Activated T-helper 2 cell treated with anti-CD3 and anti-CD28 coated beads, Interferon-gamma antibody, Interleukin-2, Interleukin-4, amounts not matched to agents 10 μg/mL and 5 μg/mL and 100 μg/mL, durations not matched to agents 14 hours and 24 hours and 36 hours (primary cell): ENCODE data around the gene CHID1. TPM values are rescaled to one million over a fixed set of nuclear protein-coding genes. Genes with fewer than 3 reads are reported as not detected.

ENCODE experiments used
- DNase-seq: peaks from one replicate; pipeline ENCODE4 v3.0.0; 2021; ENCODE audit warnings: low spot score
- H3K27ac Mint-ChIP-seq: one replicate; pipeline ENCODE4 v1.8.0; 2021; ENCODE audit warnings: mixed read lengths
- H3K27me3 Mint-ChIP-seq: one replicate; pipeline ENCODE4 v1.8.0; 2021; ENCODE audit warnings: low read depth, mixed read lengths
- H3K36me3 Mint-ChIP-seq: one replicate; pipeline ENCODE4 v1.8.0; 2021; ENCODE audit warnings: low read depth, mixed read lengths
- H3K4me1 Mint-ChIP-seq: one replicate; pipeline ENCODE4 v1.8.0; 2021; ENCODE audit warnings: low read depth, mixed read lengths
- H3K4me3 Mint-ChIP-seq: one replicate; pipeline ENCODE4 v1.8.0; 2021; ENCODE audit warnings: low read depth, mild to moderate bottlenecking, moderate library complexity, mixed read lengths
- H3K9me3 Mint-ChIP-seq: one replicate; pipeline ENCODE4 v1.8.0; 2021; ENCODE audit warnings: mixed read lengths
- intact Hi-C: fragments of 100-400 bp; cut with micrococcal nuclease; formaldehyde crosslinking; loops from one replicate; pipeline ENCODE4 v1.15.1; 2023
- total RNA-seq: library from RNA; stranded (reverse); gene quantifications from 2 replicates; pipeline ENCODE4 v1.2.3, GENCODE V29; 2022

Gene CHID1
- total RNA-seq, 1 donor from 2014 or later, result 89.0 TPM

DNA sequence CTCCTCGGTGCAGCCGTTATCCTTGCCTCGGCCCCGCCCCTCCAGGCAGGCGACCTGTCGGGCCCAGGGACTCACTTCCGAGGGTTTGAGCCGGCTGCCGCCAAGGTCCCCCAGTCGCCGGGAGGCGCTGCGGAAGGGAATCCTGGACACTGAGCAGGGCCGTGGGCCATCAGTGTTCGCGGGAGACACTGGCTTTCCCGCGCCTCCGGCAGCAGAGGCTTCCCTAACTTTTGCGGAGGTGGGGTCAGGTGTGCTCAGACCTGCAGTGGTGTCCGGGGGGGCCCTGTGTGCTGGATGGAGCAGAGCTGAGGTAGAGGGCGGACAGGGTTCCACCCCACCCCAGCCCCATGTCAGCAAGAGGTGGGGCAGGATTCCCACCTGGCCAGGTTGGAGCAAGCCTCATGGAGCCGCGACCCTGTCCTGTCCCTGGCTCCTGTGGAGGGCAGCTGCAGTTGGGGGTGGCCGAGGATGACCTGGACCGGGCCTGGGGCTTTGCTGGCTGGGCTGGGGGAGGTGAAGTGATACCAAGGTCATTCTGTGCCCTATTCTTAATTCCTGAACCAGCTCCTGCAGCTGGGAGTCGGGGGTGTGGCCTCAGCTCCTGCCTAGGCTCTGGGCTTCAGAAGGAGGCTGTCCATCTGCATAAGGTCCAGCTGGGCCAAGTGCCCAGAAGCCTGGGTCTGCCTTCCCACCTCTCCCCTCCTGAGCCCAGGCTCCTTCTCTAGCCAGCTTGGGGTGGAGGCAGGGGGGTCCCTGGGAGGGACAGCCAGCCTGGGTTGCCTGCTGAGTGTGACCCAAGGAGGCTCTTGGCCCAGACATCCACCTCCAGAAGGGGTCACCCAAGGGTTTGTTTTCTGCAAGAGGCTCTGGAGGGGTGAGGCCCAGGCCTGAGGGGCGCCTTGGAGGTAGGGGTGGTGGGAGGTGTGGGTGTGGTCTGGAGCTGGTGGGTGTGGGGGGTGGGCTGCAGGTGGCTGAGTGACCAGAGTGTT, 59.5 kb downstream of the CHID1 start:
- no peaks in the 10 kb centered on the region for H3K27me3 Mint-ChIP-seq
- peaks cover 2% of the 10 kb centered on the region for H3K4me1 Mint-ChIP-seq
- no peak overlapping the region for H3K4me3 Mint-ChIP-seq
- no peak for DNase-seq
- no peaks in the 10 kb centered on the region for H3K36me3 Mint-ChIP-seq
- H3K27ac Mint-ChIP-seq, result no peak overlapping the region
- H3K9me3 Mint-ChIP-seq, result no peaks in the 10 kb centered on the region
- intact Hi-C loops, result no loop called here

DNA sequence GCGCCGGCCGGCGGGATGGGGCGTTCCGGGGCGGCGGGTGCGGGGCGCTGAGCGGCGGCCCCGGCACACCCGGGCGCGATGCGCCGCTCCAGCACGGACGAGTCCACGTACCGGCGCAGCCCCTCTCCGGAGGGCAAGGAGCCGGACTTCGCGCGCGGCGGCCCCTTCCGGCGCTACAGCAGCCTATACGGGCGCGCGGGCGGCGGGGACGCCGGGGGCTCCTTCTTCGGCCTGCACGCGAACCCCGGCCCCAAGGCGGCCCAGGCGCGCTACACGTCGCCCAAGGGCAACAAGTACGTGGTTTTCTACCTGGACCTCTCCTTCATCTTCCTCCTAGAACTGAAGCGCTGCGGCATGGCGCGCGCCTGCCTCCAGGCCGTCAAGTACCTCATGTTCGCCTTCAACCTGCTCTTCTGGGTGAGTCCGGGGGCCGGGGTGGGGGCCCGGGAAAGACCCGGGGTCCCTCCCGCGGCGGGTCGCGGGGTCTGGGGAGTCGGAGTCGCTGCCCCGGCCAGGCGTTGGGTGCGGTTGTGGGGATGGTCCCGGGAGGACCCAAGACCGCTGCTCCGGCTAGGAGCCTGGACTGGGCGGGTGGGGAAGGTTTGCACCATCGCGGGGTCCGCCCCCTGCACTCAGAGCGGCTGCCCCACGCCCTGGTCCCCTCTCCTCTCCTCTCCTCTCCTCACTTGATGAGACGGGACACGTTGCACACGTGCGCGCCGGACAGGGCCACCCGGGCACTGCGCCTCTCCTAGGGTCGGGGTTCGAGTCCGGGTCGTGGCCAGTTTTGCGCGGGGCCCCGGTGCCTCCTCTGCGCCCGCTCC, 60.4 kb downstream of the CHID1 start:
- intact Hi-C loops, result no loop called here
- no peak for DNase-seq

DNA sequence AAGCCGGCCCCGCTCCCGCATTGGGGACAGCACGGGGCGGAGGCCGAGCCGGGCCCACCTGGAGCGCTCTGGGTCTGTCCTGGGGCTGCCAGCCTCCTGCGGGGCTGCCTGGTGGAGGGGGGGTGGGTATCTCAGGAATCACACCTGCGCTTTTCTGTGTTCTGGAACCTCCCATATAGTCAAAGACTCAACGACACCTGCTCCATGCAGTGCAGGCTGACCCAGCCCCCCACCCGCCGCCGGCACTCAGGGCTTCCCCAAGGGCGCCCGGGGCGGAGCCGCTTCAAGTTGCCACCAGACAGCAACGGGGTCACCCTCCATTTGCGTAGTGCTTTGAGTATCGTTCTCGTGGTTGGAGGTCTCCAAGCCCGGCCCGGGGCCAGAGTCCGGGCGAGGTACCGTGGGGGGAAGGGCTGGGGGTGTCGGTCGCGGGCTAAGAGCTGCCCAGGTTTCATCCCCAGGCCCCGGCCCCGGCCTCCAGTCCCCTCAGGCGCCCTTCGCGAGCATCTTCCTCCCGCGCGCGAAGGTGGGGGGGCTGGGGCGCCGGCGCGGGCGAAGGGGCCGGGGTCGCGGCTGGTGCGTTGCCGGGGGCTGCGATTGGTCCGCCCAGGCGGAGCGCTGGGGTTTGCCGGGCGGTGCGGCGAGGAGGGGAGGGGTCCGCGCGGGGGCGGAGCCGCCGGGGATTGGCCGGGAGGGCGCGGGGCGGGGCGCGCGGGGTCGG, 61.3 kb downstream of the CHID1 start:
- DNase-seq, result no peak
- Mint-ChIP-seq H3K27me3 (peaks cover 1% of the 10 kb centered on the region), H3K4me3 (peak overlapping the region; percentile 69), H3K4me1 (peaks cover 2% of the 10 kb centered on the region), H3K27ac (no peak overlapping the region), H3K36me3 (no peaks in the 10 kb centered on the region), H3K9me3 (no peaks in the 10 kb centered on the region)
- intact Hi-C loops, result no loop called here

More for the DNA sequence above, 60.4 kb downstream of the CHID1 start:
- Mint-ChIP-seq H3K27me3 (no peaks in the 10 kb centered on the region), H3K27ac (no peak overlapping the region), H3K4me1 (peaks cover 2% of the 10 kb centered on the region), H3K9me3 (no peaks in the 10 kb centered on the region), H3K4me3 (peak overlapping the region; percentile 33), H3K36me3 (no peaks in the 10 kb centered on the region)

DNA sequence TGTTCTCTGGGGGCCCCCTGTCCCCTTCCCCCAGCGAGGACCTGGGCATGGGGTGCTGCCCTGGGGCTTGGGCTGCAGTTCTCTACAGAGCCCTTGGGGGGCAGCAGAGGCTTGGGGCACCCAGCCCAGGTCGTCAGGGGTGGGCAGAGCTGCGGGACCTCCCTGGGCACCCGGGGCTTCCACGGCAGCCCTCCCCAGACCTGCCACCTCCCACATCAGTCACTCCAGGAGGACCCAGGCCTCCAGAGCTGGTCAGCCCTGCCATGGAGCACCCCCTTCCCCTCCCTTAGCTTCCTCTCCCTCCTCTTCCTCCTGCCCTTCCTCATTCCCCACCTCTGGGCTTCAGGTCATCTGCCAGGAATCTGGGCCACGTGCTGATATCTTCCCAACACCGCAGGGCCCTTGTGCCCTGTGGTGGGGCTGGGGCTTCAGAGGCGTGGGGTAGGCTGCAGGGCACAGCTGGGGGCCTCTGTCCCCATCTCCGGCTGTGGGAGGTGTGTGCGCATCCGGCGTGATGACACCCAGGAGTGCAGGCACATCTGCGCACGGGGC, 62.2 kb downstream of the CHID1 start:
- intact Hi-C loops, result loop anchor here (1.0 kb wide), 1 partner anchor 203 kb away; no protein-coding TSS in a partner anchor
- H3K4me3 Mint-ChIP-seq, result peak overlapping the region; percentile 57

DNA sequence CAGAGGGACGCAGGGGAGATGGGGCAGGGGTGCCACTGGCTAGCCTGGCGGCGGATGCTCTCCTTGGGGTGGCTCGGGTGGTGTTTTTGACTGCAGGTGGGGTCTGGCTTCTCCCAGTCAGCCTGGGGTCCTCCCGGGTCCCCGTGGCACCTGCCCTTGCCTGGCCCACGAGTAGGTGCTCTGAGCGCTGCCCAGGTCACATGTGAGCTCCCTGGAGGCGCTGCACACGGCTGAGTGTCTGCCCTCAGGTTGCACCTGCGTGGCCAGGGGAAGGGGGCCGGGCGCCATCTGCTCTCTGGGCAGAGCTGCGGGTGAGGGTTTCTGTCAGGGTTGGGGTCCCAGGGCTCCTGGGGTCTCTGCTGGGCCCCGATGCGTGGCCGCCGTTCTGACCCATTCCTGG, 62.7 kb downstream of the CHID1 start:
- intact Hi-C loops, result loop anchor here (1.0 kb wide), 1 partner anchor 203 kb away; no protein-coding TSS in a partner anchor
- no peak for DNase-seq
- H3K27me3 Mint-ChIP-seq, result peaks cover 1% of the 10 kb centered on the region
- H3K9me3 Mint-ChIP-seq, result no peaks in the 10 kb centered on the region
- no peak overlapping the region for H3K4me3 Mint-ChIP-seq
- no peak overlapping the region for H3K27ac Mint-ChIP-seq
- H3K36me3 Mint-ChIP-seq, result no peaks in the 10 kb centered on the region
- peaks cover 2% of the 10 kb centered on the region for H3K4me1 Mint-ChIP-seq

More for the DNA sequence above, 62.2 kb downstream of the CHID1 start:
- no peaks in the 10 kb centered on the region for H3K9me3 Mint-ChIP-seq
- H3K4me1 Mint-ChIP-seq, result peaks cover 2% of the 10 kb centered on the region
- no peak overlapping the region for H3K27ac Mint-ChIP-seq
- peaks cover 1% of the 10 kb centered on the region for H3K27me3 Mint-ChIP-seq
- H3K36me3 Mint-ChIP-seq, result no peaks in the 10 kb centered on the region
- DNase-seq, result peak; percentile 50

DNA sequence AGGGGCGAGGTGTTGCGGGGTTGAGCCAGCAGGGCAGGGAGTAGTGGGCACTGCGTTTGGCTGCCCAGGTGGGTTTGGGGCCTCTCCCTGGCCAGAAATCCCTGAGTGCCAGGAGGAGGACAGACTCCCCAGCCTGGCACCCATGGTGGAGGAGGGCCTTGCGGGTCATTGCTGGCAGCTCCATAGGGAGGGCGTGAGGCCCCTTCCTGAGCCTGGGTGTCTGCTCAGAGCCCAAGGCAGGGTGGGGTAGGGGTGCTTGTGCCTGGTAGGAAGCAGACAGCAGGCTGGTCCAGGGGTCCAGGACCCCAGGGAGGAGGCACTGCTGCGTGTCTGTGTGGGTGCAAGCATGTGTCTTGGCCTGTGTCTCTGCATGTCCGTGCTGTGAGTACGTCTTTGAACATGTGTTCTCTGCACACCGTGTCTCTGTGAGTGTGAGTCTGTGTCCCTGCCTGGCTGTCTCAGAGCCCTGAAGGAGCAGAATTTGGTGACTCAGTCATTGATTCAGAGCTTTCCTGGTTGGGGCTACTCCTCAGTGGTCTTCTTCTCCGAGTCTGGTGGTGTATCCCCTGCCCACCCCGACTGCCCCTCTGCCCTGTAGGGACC, 64.0 kb downstream of the CHID1 start:
- Mint-ChIP-seq H3K4me1 (peaks cover 2% of the 10 kb centered on the region), H3K36me3 (no peaks in the 10 kb centered on the region), H3K4me3 (no peak overlapping the region), H3K27me3 (peaks cover 1% of the 10 kb centered on the region), H3K27ac (no peak overlapping the region), H3K9me3 (no peaks in the 10 kb centered on the region)
- no peak for DNase-seq
- intact Hi-C loops, result no loop called here

DNA sequence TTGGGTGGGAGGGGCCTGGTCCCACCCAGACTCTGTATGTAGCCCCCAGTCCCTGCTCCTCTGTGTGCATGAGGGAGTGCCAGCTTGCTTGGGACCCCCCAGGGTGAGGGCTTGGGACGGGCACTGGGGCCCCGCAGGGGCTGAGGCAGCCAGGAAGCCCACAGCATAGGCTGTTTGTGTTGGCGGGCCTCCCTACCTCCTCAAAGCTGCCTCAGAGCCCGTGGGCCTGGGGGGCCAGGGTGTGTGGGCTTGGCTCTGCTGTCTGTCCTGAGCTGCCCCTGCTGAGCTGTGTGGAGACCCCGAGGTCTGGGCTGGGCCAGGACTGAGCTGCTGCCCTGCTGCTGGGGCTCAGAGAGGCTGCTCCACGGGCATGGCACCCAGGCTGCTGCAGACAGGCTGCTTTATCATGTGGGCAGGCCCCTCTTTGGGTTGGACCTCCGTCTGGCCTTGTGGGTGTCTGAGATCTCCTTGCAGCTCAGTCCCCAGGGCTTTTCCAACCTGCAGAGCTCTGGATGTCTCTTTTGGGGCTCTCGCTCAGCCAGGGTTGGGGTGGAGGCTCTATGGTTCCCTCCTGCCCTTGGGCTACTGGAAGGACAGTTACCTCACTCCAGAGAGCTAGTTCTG, 64.6 kb downstream of the CHID1 start:
- Mint-ChIP-seq H3K4me3 (no peak overlapping the region), H3K27me3 (peaks cover 1% of the 10 kb centered on the region), H3K36me3 (no peaks in the 10 kb centered on the region), H3K4me1 (peaks cover 7% of the 10 kb centered on the region), H3K9me3 (no peaks in the 10 kb centered on the region), H3K27ac (no peak overlapping the region)
- DNase-seq, result no peak
- intact Hi-C loops, result no loop called here

DNA sequence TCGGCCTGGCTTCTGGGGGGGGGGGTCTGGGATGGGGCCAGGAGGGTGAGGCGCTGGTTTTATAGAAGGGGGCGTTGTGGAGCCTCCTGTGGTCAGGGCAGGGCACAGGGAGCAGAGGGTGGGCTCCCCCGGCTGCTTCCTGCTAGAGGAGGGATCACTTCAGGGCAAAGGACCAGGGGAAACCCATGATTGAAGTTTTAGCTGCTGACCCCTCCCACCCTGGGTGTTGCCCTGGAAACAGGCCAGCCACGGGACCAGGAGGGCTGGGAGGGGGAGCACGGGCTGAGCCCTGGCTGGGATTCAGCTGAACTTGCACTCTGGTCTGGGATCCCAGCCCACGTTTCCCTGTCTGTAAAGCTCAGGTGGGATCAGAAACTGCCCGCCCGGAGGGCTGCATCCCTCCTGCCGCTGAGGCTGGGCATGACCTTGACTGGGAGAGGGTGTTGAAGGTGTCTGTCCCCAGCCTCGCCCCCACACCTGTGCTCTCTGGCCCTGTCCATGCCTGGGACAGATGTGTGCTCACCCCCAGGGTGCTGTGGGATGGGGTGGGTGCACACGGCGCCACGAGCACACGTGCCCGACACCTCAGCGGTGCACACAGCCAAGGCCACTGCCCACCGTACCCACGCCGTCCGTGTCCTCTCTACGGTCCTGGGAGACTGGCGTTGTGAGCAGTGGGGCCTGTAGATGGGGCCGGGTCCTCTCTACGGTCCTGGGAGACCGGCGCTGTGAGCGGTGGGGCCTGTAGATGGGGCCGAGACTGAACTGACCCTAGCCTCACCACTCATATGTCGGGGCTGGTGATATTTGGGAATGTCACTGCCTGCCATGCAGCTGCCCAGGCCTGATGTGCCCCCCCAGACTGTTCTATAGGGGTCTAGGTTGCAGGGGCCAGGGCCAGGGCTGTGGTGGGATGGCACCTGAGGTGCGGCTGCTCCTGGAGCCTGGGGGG, 65.6 kb downstream of the CHID1 start:
- no peak overlapping the region for H3K4me3 Mint-ChIP-seq
- intact Hi-C loops, result loop anchor here (5.0 kb wide), 1 partner anchor 67 kb away; the partner anchor contains the start of gene CHID1

DNA sequence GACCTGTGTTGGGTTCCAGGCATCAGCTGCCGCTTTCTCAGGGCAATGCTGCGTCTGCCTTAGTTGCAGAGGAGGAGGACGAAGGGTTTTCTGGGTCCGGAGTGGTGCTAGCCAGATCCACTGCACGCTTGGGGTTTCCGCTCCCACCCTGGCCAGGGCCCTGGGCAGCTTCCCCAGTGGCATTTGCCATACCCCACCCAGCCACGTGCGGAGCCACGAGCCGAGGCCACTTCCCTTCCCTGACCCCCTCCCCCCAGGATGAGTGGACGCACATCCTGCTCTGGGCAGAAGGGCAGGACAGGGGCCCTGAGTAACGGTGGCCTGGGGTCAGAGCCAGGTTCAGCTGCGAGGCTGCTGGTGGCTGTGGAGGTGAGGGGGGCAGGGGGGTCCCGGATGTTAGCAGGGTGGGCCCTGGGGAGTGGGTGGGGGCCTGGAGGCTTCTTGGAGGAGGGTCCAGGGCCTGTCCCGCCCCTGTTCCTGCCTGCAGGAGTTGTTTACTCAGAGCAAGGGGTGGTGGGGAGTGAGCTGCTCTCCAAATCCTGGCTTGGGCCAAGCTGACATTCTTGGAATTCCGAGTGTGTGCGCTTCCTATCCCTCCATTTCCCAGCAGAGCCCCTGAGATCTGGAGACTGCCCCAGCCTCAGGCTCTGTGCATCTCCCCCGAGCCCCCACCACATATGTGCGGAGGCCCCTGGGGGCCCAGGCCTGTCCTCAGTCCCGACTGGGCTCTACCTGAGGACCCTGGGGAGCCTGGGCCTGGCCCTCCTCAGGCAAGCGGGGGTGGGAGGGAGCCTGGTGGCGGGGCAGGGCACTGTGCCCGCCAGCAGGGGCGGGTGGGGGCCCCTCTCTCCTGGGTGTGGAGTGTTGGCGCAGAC, 66.6 kb downstream of the CHID1 start:
- Mint-ChIP-seq H3K4me1 (peaks cover 14% of the 10 kb centered on the region), H3K9me3 (no peaks in the 10 kb centered on the region), H3K27ac (peak overlapping the region; percentile 38), H3K4me3 (peak overlapping the region; percentile 77), H3K36me3 (peaks cover 15% of the 10 kb centered on the region), H3K27me3 (peaks cover 1% of the 10 kb centered on the region)
- intact Hi-C loops, result loop anchor here (5.0 kb wide), 1 partner anchor 68 kb away; the partner anchor contains the start of gene CHID1
- DNase-seq, result no peak

More for the DNA sequence above, 65.6 kb downstream of the CHID1 start:
- H3K9me3 Mint-ChIP-seq, result no peaks in the 10 kb centered on the region
- H3K27me3 Mint-ChIP-seq, result peaks cover 1% of the 10 kb centered on the region
- no peak for DNase-seq
- peaks cover 14% of the 10 kb centered on the region for H3K4me1 Mint-ChIP-seq
- H3K27ac Mint-ChIP-seq, result no peak overlapping the region
- peaks cover 10% of the 10 kb centered on the region for H3K36me3 Mint-ChIP-seq

DNA sequence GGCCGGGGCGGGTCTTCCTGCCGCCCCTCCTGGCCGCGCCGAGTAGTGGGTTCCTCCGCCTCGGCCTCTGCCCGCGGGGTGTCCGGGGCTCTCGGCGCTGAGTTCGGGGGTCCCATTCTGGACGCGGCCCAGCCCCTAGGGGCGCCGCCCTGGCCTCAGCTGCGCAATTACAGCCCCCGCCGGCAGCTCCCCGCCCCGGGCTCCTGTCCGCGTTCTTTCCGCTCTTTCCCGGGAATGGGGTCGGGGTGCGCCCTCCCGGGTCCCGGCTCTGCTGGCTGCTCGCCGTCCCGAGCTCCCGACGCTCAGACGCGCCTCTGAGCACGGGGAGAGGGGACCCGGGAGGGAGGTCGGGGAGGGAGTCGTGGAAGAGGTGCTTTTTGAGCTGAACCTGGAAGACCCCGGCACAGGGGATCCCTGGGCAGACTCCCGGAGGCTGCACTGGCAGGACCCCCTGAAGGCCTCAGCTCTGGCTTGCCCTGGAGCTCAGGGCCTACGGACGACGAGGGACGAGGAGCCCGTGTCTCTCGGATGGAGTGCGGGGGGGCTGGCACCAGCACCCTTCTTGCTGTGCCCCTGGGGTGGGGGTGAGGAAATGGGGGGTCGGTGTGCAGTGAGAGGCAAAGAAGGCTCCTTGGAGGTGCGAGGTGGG, 67.4 kb downstream of the CHID1 start:
- Mint-ChIP-seq H3K9me3 (no peaks in the 10 kb centered on the region), H3K4me3 (peak overlapping the region; percentile 77), H3K27ac (no peak overlapping the region), H3K27me3 (peaks cover 1% of the 10 kb centered on the region), H3K36me3 (peaks cover 22% of the 10 kb centered on the region), H3K4me1 (peaks cover 11% of the 10 kb centered on the region)
- intact Hi-C loops, result loop anchor here (5.0 kb wide), 1 partner anchor 69 kb away; the partner anchor contains the start of gene CHID1
- no peak for DNase-seq
